ENCODE measurements around the gene NTNG2. TPM values are rescaled to one million over a fixed set of nuclear protein-coding genes. Genes with fewer than 3 reads are reported as not detected.
A peak's percentile ranks its signal among the peaks of the same experiment; 100 is the strongest.

The NTNG2 gene
- total and polyA plus RNA-seq, 2 of the 13 experiments (the other 11 are each of a cell fraction or from before 2014, with no cell fraction given) = 0.02 to 0.36 TPM

- DNase-seq (ENCODE audit: low spot score) (no peak), ATAC-seq (no peak), FAIRE-seq (no peak)
- intact Hi-C loops (cut with micrococcal nuclease; ENCODE audit: unreplicated experiment) = no loop called here
- no peak overlapping the region for H2AFZ ChIP-seq (ENCODE audit: low read length)
- POLR2A ChIA-PET = no interaction called here
- no peak overlapping the region for H3K27ac ChIP-seq (ENCODE audit: extremely low read length, insufficient read depth, low read length)
- H3K4me3 ChIP-seq (replicated peaks in 1 of 3; ENCODE audit: insufficient read depth in 1 of 3, low read depth in 2 of 3, low read length in 3 of 3) = no peak overlapping the region
- H3K79me2 ChIP-seq (ENCODE audit: insufficient read depth, low read length) = no peaks in the 10 kb centered on the region
- 0 out of 2 replicates have a peak, but pooled peaks cover 2% of the 10 kb centered on the region for H4K20me1 ChIP-seq (ENCODE audit: insufficient read depth, low read length)
- CTCF ChIA-PET (ENCODE audit: low intra/inter-chr PET ratio, low total read pairs) = no interaction called here
- H3K9ac ChIP-seq (ENCODE audit: insufficient read depth, low read depth, low read length) = no peak overlapping the region
- no peak overlapping the region for H3K4me2 ChIP-seq (ENCODE audit: low read depth, low read length)
- no peaks in the 10 kb centered on the region for H3K9me3 ChIP-seq (ENCODE audit: low read length)
- in situ Hi-C loops (cut with HindIII; ENCODE audit: extremely low pct_ligation_motif_present, low pct_unique_long_range_greater_than_20kb) = loop anchor here (5.0 kb wide), 1 partner anchor 505 kb away; no protein-coding TSS in a partner anchor
- peaks cover 11% of the 10 kb centered on the region; the same call in 1 of the 2 replicates for H3K4me1 ChIP-seq (ENCODE audit: insufficient read depth, low read length)
- peaks cover 13 to 55% of the 10 kb centered on the region in 2 experiments for H3K36me3 ChIP-seq (replicated peaks in 1 of 2; ENCODE audit: control insufficient read depth in 1 of 2, insufficient read depth in 2 of 2, low read length in 2 of 2)
- WGBS (ENCODE audit: low lambda C conversion rate) = 86% methylated on average over 2 of the region's 3 CpGs
- no peaks in the 10 kb centered on the region for H3K27me3 ChIP-seq (ENCODE audit: control insufficient read depth in 1 of 2, insufficient read depth in 2 of 2, low read length in 2 of 2)
- no peak for TF ChIP-seq TRIM24 (CRISPR knock-in tag; IDR thresholded peaks at IDR 0.05)
- BruUV-seq (replicated peaks) = no TSS peak
These were observed 105.8 kb downstream of the NTNG2 start for GRCh38 chr9:132267660-132268059.

GRCh38 chr9:132268725-132269352, 107.0 kb downstream of the NTNG2 start:
- in situ Hi-C loops (cut with HindIII; ENCODE audit: extremely low pct_ligation_motif_present, low pct_unique_long_range_greater_than_20kb) (loop anchor here (5.0 kb wide), 1 partner anchor 507 kb away; no protein-coding TSS in a partner anchor), intact Hi-C loops (cut with micrococcal nuclease; ENCODE audit: unreplicated experiment) (no loop called here)
- Histone ChIP-seq H3K27me3 (ENCODE audit: control insufficient read depth in 1 of 2, insufficient read depth in 2 of 2, low read length in 2 of 2) (no peaks in the 10 kb centered on the region), H3K36me3 (replicated peaks in 1 of 2; ENCODE audit: control insufficient read depth in 1 of 2, insufficient read depth in 2 of 2, low read length in 2 of 2) (peaks cover 13 to 48% of the 10 kb centered on the region in 2 experiments), H3K27ac (ENCODE audit: extremely low read length, insufficient read depth, low read length) (peak overlapping the region; percentile 27), H3K4me2 (ENCODE audit: low read depth, low read length) (no peak overlapping the region), H3K79me2 (ENCODE audit: insufficient read depth, low read length) (no peaks in the 10 kb centered on the region), H3K9me3 (ENCODE audit: low read length) (no peaks in the 10 kb centered on the region), H3K4me1 (ENCODE audit: insufficient read depth, low read length) (peaks cover 11% of the 10 kb centered on the region; the same call in 1 of the 2 replicates), H2AFZ (ENCODE audit: low read length) (no peak overlapping the region), H3K4me3 (replicated peaks in 1 of 3; ENCODE audit: insufficient read depth in 1 of 3, low read depth in 2 of 3, low read length in 3 of 3) (no peak overlapping the region), H3K9ac (ENCODE audit: insufficient read depth, low read depth, low read length) (no peak overlapping the region), H4K20me1 (ENCODE audit: insufficient read depth, low read length) (0 out of 2 replicates have a peak, but pooled peaks cover 2% of the 10 kb centered on the region)
- 68% methylated on average over 10 of the region's 10 CpGs for WGBS (ENCODE audit: low lambda C conversion rate)
- FAIRE-seq (peak; percentile 12), ATAC-seq (peak; percentile 73), DNase-seq (ENCODE audit: low spot score) (peak; percentile 39)
- ChIA-PET POLR2A (no interaction called here), CTCF (ENCODE audit: low intra/inter-chr PET ratio, low total read pairs) (interaction anchor here (0.7 to 1.3 kb wide), 3 partner anchors 9 to 506 kb away, joined by 3 to 6 read pairs (median 5); no protein-coding TSS in a partner anchor)
- BruUV-seq (replicated peaks) = no TSS peak
- TF ChIP-seq HDAC1 (CRISPR knock-in tag; IDR thresholded peaks at IDR 0.05) = no peak
- TF ChIP-seq ARNTL (CRISPR knock-in tag; IDR thresholded peaks at IDR 0.05) = no peak
- TF ChIP-seq NBN (conservative IDR thresholded peaks at IDR 0.05) = no peak
- peak; percentile 32 for TF ChIP-seq TEAD3 (CRISPR knock-in tag; optimal IDR thresholded peaks at IDR 0.05; ENCODE audit: borderline replicate concordance)
- no peak for TF ChIP-seq LRRFIP1 (CRISPR knock-in tag; conservative IDR thresholded peaks at IDR 0.05)
- no peak for TF ChIP-seq ZNF253 (CRISPR knock-in tag; IDR thresholded peaks at IDR 0.05; ENCODE audit: borderline replicate concordance)
- TF ChIP-seq SMC3 (IDR thresholded peaks at IDR 0.05; ENCODE audit: low read length) = peak; percentile 64
- peak; percentile 41; the same call in 1 of the 2 replicates for TF ChIP-seq ZBTB33 (CRISPR knock-in tag; IDR thresholded peaks at IDR 0.05)
- TF ChIP-seq NFE2L1 (CRISPR knock-in tag; IDR thresholded peaks at IDR 0.05; ENCODE audit: borderline replicate concordance) = no peak
- no peak for TF ChIP-seq MED1 (CRISPR knock-in tag; IDR thresholded peaks at IDR 0.05)
- no peak for TF ChIP-seq TFE3 (CRISPR knock-in tag; IDR thresholded peaks at IDR 0.05)

Data from HepG2 (cell line).